Upper lobe of left lung (tissue), 4 donors: ENCODE results near the gene NFIB.

Experiments used
- CTCF ChIP-seq, 6 experiments: fragments of 450-650 bp in 4 of 6; fragments of 200-600 bp in 2 of 6; sonication (generic) in 2 of 6; IDR thresholded peaks; one replicate each; pipeline ENCODE4 v1.5.1; 2016 to 2019; ENCODE audit warnings: antibody characterized with exemption in 6 of 6
- EP300 ChIP-seq, 4 donors: sonication (generic); formaldehyde crosslinking; IDR thresholded peaks; one replicate each; pipeline ENCODE4 v1.5.1; 2017; ENCODE audit warnings: antibody characterized with exemption in 4 of 4, control low read depth in 2 of 4
- POLR2A ChIP-seq, 4 donors: fragments of 450-650 bp; IDR thresholded peaks; one replicate each; pipeline ENCODE4 v1.5.1; 2016 to 2017; ENCODE audit warnings: antibody characterized with exemption in 4 of 4, mild to moderate bottlenecking in 2 of 4
- POLR2AphosphoS5 ChIP-seq, 2 donors: sonication (generic); formaldehyde crosslinking; IDR thresholded peaks; one replicate each; pipeline ENCODE4 v1.5.1; 2017; ENCODE audit warnings: antibody characterized with exemption in 2 of 2

DNA sequence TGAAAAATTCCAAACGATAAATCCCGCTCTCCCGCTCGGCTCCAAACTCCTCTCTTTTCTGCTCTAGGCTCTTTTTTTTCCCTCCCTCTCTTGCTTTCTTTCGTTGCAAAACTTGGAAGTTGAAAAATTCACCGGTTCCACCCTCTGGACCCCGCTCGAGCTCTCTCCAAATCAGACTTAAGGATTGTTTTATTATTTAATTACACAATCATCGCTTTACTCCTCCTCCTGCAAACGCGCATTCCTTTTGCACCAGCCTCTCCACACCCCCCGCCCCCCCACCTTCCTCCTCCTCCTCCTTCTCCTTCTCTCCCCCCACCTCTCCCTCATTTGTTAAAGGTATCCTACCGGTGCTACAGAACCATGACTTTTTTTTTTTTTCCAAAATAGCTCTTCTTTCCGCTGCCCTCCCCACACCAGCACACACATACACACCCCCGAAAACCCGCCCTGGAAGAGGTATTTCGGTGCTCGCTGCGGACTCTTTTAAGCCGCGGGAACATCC lies 535 bp upstream of the NFIB start:
- TF ChIP-seq POLR2A (IDR thresholded peaks at IDR 0.05) (peak in 2 of 4 donors; percentile 54 to 60), CTCF (IDR thresholded peaks at IDR 0.05) (no peak), POLR2AphosphoS5 (IDR thresholded peaks at IDR 0.05) (no peak), EP300 (IDR thresholded peaks at IDR 0.05) (no peak)
